ENCODE measurements around the gene NEK2.

DNA sequence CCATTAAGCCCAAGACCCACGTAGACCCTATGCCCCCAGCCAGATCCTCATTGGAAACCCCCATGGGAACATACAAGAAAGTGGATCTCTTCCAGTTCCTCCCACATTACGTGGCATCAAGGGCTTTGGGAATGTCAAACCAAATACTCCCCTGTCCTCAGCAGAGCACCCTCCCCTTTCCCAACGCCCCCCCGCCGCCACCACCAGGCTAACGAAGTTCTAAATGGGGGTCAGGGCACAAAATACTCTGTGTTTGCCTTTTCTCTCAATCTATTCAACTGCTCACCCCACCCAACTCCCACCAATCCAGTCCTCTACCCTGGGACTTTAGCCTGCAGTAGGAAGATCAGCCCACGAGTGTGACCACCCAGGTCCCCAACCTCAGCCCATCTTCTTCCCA is 24.5 kb downstream of the NEK2 start:
- no peak for TF ChIP-seq POLR2AphosphoS5 (IDR thresholded peaks at IDR 0.05; ENCODE audit: borderline replicate concordance, low read depth, low read length)
- no peak for TF ChIP-seq FOXP2 (optimal IDR thresholded peaks at IDR 0.05; ENCODE audit: control extremely low read depth, extremely low read length, insufficient read depth)

All from SK-N-MC (cell line).